Osteoblast (primary cell): ENCODE measurements around the gene SPI1. TPM values are rescaled to one million over a fixed set of nuclear protein-coding genes. Genes with fewer than 3 reads are reported as not detected.

Experiments used
- DNase-seq: peaks from one replicate; pipeline ENCODE4 v3.0.0; 2011; ENCODE audit warnings: low spot score, mixed read lengths; ENCODE audit not compliant: insufficient read length; ENCODE audit errors: missing footprints
- H2AFZ ChIP-seq: 2 replicates; pipeline ENCODE4 v1.6.0; 2011; ENCODE audit warnings: mild to moderate bottlenecking, low read length
- H3K27ac ChIP-seq: 2 replicates; pipeline ENCODE4 v1.5.1; 2011; ENCODE audit warnings: mild to moderate bottlenecking, low read depth, low read length, moderate library complexity
- H3K27me3 ChIP-seq: 2 replicates; pipeline ENCODE4 v1.6.0; 2012; ENCODE audit warnings: mild to moderate bottlenecking, control low read depth, inconsistent platforms, low read length, moderate library complexity; ENCODE audit not compliant: insufficient read depth
- H3K36me3 ChIP-seq: 2 replicates; pipeline ENCODE4 v1.5.1; 2011; ENCODE audit warnings: mild to moderate bottlenecking, low read length, control low read depth, moderate library complexity; ENCODE audit not compliant: insufficient read depth
- H3K4me1 ChIP-seq: 2 replicates; pipeline ENCODE4 v1.5.1; 2011; ENCODE audit warnings: mild to moderate bottlenecking, low read length, control low read depth, moderate library complexity; ENCODE audit not compliant: insufficient read depth
- H3K4me2 ChIP-seq: 2 replicates; pipeline ENCODE4 v1.6.0; 2011; ENCODE audit warnings: mild to moderate bottlenecking, low read length; ENCODE audit not compliant: insufficient read depth
- H3K4me3 ChIP-seq: fragments of 200-600 bp; sonication (generic); 3 replicates; pipeline ENCODE4 v1.5.1; 2012; ENCODE audit warnings: mild to moderate bottlenecking, low read length, inconsistent platforms; ENCODE audit not compliant: insufficient read depth
- H3K79me2 ChIP-seq: 2 replicates; pipeline ENCODE4 v1.6.0; 2012; ENCODE audit warnings: mild to moderate bottlenecking, low read length, control low read depth, inconsistent platforms; ENCODE audit not compliant: insufficient read depth
- H3K9me3 ChIP-seq: 2 replicates; pipeline ENCODE4 v1.5.1; 2011; ENCODE audit warnings: low read depth, low read length, control low read depth
- H4K20me1 ChIP-seq: 2 replicates; pipeline ENCODE4 v1.6.0; 2012; ENCODE audit warnings: mild to moderate bottlenecking, low read length, control low read depth; ENCODE audit not compliant: insufficient read depth
- total RNA-seq: library from RNA; depleted of rRNA; stranded (reverse); fragments of >200 nt; gene quantifications from 2 replicates; pipeline ENCODE4 v1.2.3, GENCODE V29; 2012
- TF ChIP-seq, protein P1 (sequence below): IDR thresholded peaks from 2 replicates; pipeline ENCODE4 v1.5.1; 2011; ENCODE audit warnings: mild to moderate bottlenecking, low read depth, low read length, moderate library complexity; ENCODE audit errors: extremely low read depth

Gene SPI1
- total RNA-seq, 1 donor = not detected

DNA sequence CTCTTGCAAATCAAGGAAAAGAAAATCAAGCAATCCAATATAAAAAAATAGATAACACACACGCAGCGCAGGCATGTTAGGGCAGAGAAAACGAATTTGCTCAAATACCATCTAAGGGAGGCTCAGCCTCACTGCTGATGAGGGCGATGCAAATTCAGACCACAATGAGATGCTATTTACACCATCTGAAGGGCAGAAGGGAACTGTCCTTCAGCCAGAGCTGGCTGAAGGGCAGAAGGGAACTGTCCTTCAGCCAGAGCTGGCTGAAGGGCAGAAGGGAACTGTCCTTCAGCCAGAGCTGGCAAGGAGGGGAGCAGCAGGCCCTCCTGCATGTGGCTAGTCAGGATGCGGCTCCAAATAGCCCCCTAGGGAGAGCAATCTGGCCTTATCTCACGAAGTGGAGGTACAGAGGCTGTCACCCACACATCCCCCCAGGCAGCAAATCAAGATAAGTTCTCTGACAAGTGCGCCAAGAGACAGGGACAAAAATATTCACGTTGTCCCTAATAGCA is 22.5 kb upstream of the SPI1 start:
- H3K36me3 ChIP-seq = no peaks in the 10 kb centered on the region
- no peaks in the 10 kb centered on the region for H4K20me1 ChIP-seq
- TF ChIP-seq, protein P1, sequence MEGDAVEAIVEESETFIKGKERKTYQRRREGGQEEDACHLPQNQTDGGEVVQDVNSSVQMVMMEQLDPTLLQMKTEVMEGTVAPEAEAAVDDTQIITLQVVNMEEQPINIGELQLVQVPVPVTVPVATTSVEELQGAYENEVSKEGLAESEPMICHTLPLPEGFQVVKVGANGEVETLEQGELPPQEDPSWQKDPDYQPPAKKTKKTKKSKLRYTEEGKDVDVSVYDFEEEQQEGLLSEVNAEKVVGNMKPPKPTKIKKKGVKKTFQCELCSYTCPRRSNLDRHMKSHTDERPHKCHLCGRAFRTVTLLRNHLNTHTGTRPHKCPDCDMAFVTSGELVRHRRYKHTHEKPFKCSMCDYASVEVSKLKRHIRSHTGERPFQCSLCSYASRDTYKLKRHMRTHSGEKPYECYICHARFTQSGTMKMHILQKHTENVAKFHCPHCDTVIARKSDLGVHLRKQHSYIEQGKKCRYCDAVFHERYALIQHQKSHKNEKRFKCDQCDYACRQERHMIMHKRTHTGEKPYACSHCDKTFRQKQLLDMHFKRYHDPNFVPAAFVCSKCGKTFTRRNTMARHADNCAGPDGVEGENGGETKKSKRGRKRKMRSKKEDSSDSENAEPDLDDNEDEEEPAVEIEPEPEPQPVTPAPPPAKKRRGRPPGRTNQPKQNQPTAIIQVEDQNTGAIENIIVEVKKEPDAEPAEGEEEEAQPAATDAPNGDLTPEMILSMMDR = no peak
- H3K79me2 ChIP-seq = no peaks in the 10 kb centered on the region
- no peaks in the 10 kb centered on the region for H3K9me3 ChIP-seq
- no peaks in the 10 kb centered on the region for H3K27me3 ChIP-seq
- peaks cover 12% of the 10 kb centered on the region for H3K4me1 ChIP-seq
- H3K4me2 ChIP-seq = peak overlapping the region; percentile 80
- H2AFZ ChIP-seq = peak overlapping the region; percentile 78
- no peak overlapping the region for H3K27ac ChIP-seq
- H3K4me3 ChIP-seq = peak overlapping the region; percentile 62
- peak; percentile 73 for DNase-seq

DNA sequence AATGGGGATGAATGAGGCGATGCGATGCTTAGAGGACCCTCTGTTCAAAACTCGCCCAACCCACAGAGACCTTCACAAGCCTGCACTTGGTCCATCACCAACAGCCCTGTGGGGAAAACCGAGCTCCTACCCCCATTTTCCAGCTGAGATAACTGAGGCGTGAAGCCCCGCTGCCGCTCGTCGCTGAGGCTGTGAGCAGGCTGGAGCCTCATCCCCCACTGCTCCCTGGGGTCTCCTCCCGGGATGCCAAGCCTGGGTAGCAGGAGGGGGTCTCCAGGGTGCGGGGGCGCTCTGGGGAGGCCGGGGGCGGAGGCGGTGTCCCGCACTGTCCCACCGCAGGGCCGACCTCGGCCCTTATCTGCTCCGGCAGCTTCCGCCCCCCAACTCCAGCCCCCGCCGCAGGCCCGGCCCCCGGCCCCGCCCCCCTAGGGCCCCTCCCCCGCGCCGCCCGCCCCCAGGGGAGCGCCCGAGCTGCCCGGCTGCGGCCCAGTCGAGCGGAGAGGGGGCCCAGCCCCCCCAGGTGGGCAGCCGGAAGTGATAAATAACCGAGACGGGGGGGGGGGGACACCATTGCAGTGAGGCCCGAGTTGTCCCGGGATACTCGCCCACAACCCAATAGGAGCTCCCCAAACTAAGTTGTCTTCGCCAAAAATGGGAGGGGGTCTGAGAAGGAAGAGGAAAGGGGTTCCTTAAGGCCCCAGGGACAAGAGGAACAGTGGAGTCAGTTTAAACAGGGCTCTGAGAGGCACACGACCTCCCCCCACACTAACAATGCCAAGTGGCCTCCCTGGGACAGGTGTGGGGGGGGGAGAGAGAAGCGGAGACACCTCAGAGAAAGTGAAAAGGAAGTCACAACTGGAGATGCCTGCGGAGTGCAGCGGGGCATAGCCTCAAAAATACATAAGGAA is 21.8 kb upstream of the SPI1 start:
- Histone ChIP-seq H3K79me2 (no peaks in the 10 kb centered on the region), H4K20me1 (no peaks in the 10 kb centered on the region), H3K27me3 (no peaks in the 10 kb centered on the region), H3K27ac (no peak overlapping the region), H2AFZ (peak overlapping the region; percentile 83), H3K4me1 (peaks cover 12% of the 10 kb centered on the region), H3K36me3 (no peaks in the 10 kb centered on the region), H3K4me2 (peak overlapping the region; percentile 80), H3K4me3 (peak overlapping the region; percentile 68), H3K9me3 (no peaks in the 10 kb centered on the region)
- peak; percentile 73 for DNase-seq
- TF ChIP-seq, protein P1 = no peak

- H2AFZ ChIP-seq = no peak overlapping the region
- TF ChIP-seq, protein P1 = no peak
- H3K4me2 ChIP-seq = no peak overlapping the region
- H3K9me3 ChIP-seq = no peaks in the 10 kb centered on the region
- H3K4me1 ChIP-seq = peaks cover 19% of the 10 kb centered on the region
- DNase-seq = peak; percentile 58
- no peaks in the 10 kb centered on the region for H3K79me2 ChIP-seq
- no peaks in the 10 kb centered on the region for H3K27me3 ChIP-seq
- no peak overlapping the region for H3K4me3 ChIP-seq
- H3K27ac ChIP-seq = no peak overlapping the region
- no peaks in the 10 kb centered on the region for H3K36me3 ChIP-seq
- H4K20me1 ChIP-seq = no peaks in the 10 kb centered on the region
These were observed 20.2 kb upstream of the SPI1 start for GRCh38 chr11:47398551-47398950.

GRCh38 chr11:47398011-47398410 is 19.7 kb upstream of the SPI1 start:
- Histone ChIP-seq H3K27me3 (no peaks in the 10 kb centered on the region), H3K9me3 (no peaks in the 10 kb centered on the region), H2AFZ (no peak overlapping the region), H3K4me3 (no peak overlapping the region), H3K27ac (no peak overlapping the region), H4K20me1 (no peaks in the 10 kb centered on the region), H3K79me2 (no peaks in the 10 kb centered on the region), H3K36me3 (no peaks in the 10 kb centered on the region), H3K4me1 (peaks cover 22% of the 10 kb centered on the region), H3K4me2 (no peak overlapping the region)
- TF ChIP-seq, protein P1 = no peak
- DNase-seq = peak; percentile 75
